Airway epithelial cell (primary cell): Measurements from ENCODE around the gene PTGS1. TPM values are rescaled to one million over a fixed set of nuclear protein-coding genes. Genes with fewer than 3 reads are reported as not detected.

Experiments
- total RNA-seq: library from RNA; depleted of rRNA; stranded (reverse); fragments of >200 nt; gene quantifications from 2 replicates; pipeline ENCODE4 v1.2.3, GENCODE V29; 2015

Gene PTGS1
- 4.2 and 4.7 TPM in 2 replicates for total RNA-seq

GRCh38 chr9:122370869-122371755 is at the start of gene PTGS1:
Gene PTGS1, plus strand, starts transcription at chr9:122371024. Its CDS starts 61 bp downstream, at chr9:122371085.

Other genes with a start within 250 kb of the PTGS1 start
- gene NDUFA8, start 211.2 kb upstream of the PTGS1 start, total RNA-seq: 62.1 and 63.2 TPM in 2 replicates
- gene MORN5, start 211.1 kb upstream of the PTGS1 start, total RNA-seq: not detected in 2 replicates
- 0.42 TPM in 1 of 2 replicates, not detected in the other for gene LHX6, start 142.1 kb upstream of the PTGS1 start, total RNA-seq
- 5.5 and 11.4 TPM in 2 replicates for gene RBM18, start 106.2 kb upstream of the PTGS1 start, total RNA-seq
- 37.6 and 48.5 TPM in 2 replicates for gene MRRF, start 106.1 kb upstream of the PTGS1 start, total RNA-seq
- gene OR1J1, start 106.9 kb downstream of the PTGS1 start, total RNA-seq: not detected in 2 replicates
- not detected in 2 replicates for gene OR1J2, start 139.8 kb downstream of the PTGS1 start, total RNA-seq
- gene OR1J4, start 148.1 kb downstream of the PTGS1 start, total RNA-seq: not detected in 2 replicates
- gene OR1N1, start 156.3 kb downstream of the PTGS1 start, total RNA-seq: not detected in 2 replicates
- gene OR1N2, start 182.1 kb downstream of the PTGS1 start, total RNA-seq: not detected in 2 replicates
- not detected in 2 replicates for gene OR1L8, start 212.4 kb downstream of the PTGS1 start, total RNA-seq
- not detected in 2 replicates for gene OR1Q1, start 243.7 kb downstream of the PTGS1 start, total RNA-seq